OCI-LY1 (cell line): Measurements from ENCODE around the gene IL10.

ENCODE experiments used
- H2AFZ ChIP-seq: fragments of 200-600 bp; sonication (generic), shearing (Covaris generic); 2 replicates; pipeline ENCODE4 v1.6.0; 2014; ENCODE audit warnings: antibody characterized with exemption, mild to moderate bottlenecking, low read length
- H3F3A ChIP-seq: fragments of 200-600 bp; sonication (generic), shearing (Covaris generic); 2 replicates; pipeline ENCODE4 v1.6.0; 2014; ENCODE audit warnings: mild to moderate bottlenecking, antibody characterized with exemption, low read length, moderate library complexity; ENCODE audit not compliant: insufficient read depth
- H3K27ac ChIP-seq: fragments of 200-600 bp; sonication (generic); 2 replicates; pipeline ENCODE4 v1.5.1; 2014; ENCODE audit warnings: low read length, mixed run types, mild to moderate bottlenecking, low read depth; ENCODE audit not compliant: poor library complexity, severe bottlenecking
- H3K27me3 ChIP-seq: fragments of 200-600 bp; sonication (generic); 2 replicates; pipeline ENCODE4 v1.6.0; 2014; ENCODE audit warnings: antibody characterized with exemption, mild to moderate bottlenecking, low read length, moderate library complexity; ENCODE audit not compliant: insufficient read depth
- H3K36me3 ChIP-seq: fragments of 200-600 bp; sonication (generic); 2 replicates; pipeline ENCODE4 v1.6.1; 2014; ENCODE audit warnings: mild to moderate bottlenecking, antibody characterized with exemption, low read length, moderate library complexity, mixed read lengths; ENCODE audit not compliant: insufficient read depth
- H3K4me1 ChIP-seq: fragments of 200-600 bp; sonication (generic); 2 replicates; pipeline ENCODE4 v1.5.1; 2014; ENCODE audit warnings: mild to moderate bottlenecking, low read length, moderate library complexity; ENCODE audit not compliant: insufficient read depth, severe bottlenecking
- H3K4me2 ChIP-seq: fragments of 200-600 bp; sonication (generic), shearing (Covaris generic); 2 replicates; pipeline ENCODE4 v1.6.1; 2014; ENCODE audit warnings: low read length
- H3K4me3 ChIP-seq: fragments of 200-600 bp; sonication (generic); 2 replicates; pipeline ENCODE4 v1.5.1; 2014; ENCODE audit warnings: low read length, low read depth, mild to moderate bottlenecking, mixed read lengths; ENCODE audit not compliant: poor library complexity, severe bottlenecking
- H3K79me2 ChIP-seq: fragments of 200-600 bp; shearing (Covaris generic); 2 replicates; pipeline ENCODE4 v1.6.1; 2016; ENCODE audit warnings: mixed run types, low read length, mixed read lengths; ENCODE audit not compliant: insufficient read depth
- H3K9ac ChIP-seq: fragments of 200-600 bp; sonication (generic), shearing (Covaris generic); 2 replicates; pipeline ENCODE4 v1.6.1; 2014; ENCODE audit warnings: mild to moderate bottlenecking, low read length, mixed read lengths
- H3K9me2 ChIP-seq: fragments of 200-600 bp; sonication (generic), shearing (Covaris generic); 2 replicates; pipeline ENCODE4 v1.6.1; 2014; ENCODE audit warnings: low read depth, mild to moderate bottlenecking, low read length, mixed read lengths
- H3K9me3 ChIP-seq: fragments of 200-600 bp; shearing (Covaris generic); 2 replicates; pipeline ENCODE4 v1.6.1; 2014; ENCODE audit warnings: low read length, mixed read lengths
- H4K20me1 ChIP-seq: fragments of 200-600 bp; sonication (generic), shearing (Covaris generic); 2 replicates; pipeline ENCODE4 v1.6.0; 2016; ENCODE audit warnings: mild to moderate bottlenecking, low read length; ENCODE audit not compliant: insufficient read depth
- CTCF ChIP-seq: fragments of 200-600 bp; sonication (generic), shearing (Covaris generic); IDR thresholded peaks from 2 replicates; pipeline ENCODE4 v1.5.1; 2017; ENCODE audit warnings: mild to moderate bottlenecking, antibody characterized with exemption, low read length, moderate library complexity, mixed read lengths
- EZH2 ChIP-seq: fragments of 200-600 bp; sonication (generic), shearing (Covaris generic); IDR thresholded peaks from 2 replicates; pipeline ENCODE4 v1.8.0; 2017; ENCODE audit warnings: borderline replicate concordance, mixed run types, mild to moderate bottlenecking, antibody characterized with exemption, low read length, moderate library complexity, mixed read lengths

IL10 gene

DNA sequence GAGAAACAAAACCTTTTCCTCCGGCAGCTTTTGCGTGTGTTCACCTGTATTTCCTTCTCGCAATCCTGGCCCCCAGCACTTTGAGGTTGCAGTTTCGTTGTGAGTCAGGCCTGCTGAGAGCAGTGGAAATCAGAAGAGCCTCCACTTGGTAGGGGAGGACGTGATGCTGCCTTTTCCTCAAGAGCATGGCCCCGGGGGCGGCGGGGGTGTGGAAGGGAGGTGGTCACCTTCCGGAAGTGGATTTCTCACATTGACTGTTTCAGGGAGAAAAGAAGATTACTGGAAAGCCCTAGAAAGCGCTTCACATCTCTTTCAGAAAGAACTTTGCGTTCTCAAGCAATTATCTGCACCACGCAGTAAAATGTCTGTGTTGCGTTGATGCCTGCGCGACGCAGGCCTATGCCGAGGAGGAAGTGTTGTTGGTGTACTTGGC lies 12.2 kb upstream of the IL10 start:
- Histone ChIP-seq H3K4me2 (no peak overlapping the region), H4K20me1 (no peaks in the 10 kb centered on the region), H3K27me3 (no peaks in the 10 kb centered on the region), H3K9ac (no peak overlapping the region), H3K79me2 (no peaks in the 10 kb centered on the region), H3K27ac (no peak overlapping the region), H3K9me3 (no peaks in the 10 kb centered on the region), H3K36me3 (no peaks in the 10 kb centered on the region), H3K4me1 (peaks cover 25% of the 10 kb centered on the region), H2AFZ (no peak overlapping the region), H3K9me2 (no peaks in the 10 kb centered on the region), H3F3A (no peaks in the 10 kb centered on the region), H3K4me3 (no peak overlapping the region)
- no peak for TF ChIP-seq CTCF
- TF ChIP-seq EZH2, result no peak

DNA sequence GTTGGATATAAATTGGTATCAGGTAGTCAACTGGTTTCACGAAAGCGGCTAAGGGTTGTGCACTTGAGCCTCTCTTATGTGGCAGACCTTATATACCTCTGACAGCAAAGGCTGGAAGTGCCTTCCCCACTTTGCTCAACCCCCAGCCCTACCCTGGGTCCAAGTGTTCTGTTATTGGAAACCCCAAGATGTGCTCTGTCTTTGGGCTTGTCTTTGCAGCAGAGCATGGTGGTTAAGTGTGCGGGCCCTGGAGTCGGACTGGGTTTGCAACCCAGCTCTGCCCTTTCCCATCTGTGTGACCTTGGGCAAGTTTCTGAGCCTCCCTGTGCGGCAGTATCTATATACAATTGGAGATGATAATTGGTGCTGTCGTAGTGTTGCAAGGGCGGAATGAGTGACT lies 11.2 kb upstream of the IL10 start:
- H3K9ac ChIP-seq, result no peak overlapping the region
- no peak overlapping the region for H3K4me2 ChIP-seq
- H3K79me2 ChIP-seq, result no peaks in the 10 kb centered on the region
- H3K4me3 ChIP-seq, result no peak overlapping the region
- TF ChIP-seq CTCF (no peak), EZH2 (no peak)
- H3K9me3 ChIP-seq, result no peaks in the 10 kb centered on the region
- no peak overlapping the region for H3K27ac ChIP-seq
- H3K4me1 ChIP-seq, result peaks cover 28% of the 10 kb centered on the region
- H3K27me3 ChIP-seq, result no peaks in the 10 kb centered on the region
- H4K20me1 ChIP-seq, result no peaks in the 10 kb centered on the region
- H3K9me2 ChIP-seq, result no peaks in the 10 kb centered on the region
- no peaks in the 10 kb centered on the region for H3F3A ChIP-seq
- H3K36me3 ChIP-seq, result no peaks in the 10 kb centered on the region
- no peak overlapping the region for H2AFZ ChIP-seq

- TF ChIP-seq CTCF (no peak), EZH2 (no peak)
Measured at GRCh38 chr1:206782448-206782847, 10.2 kb upstream of the IL10 start.

More at GRCh38 chr1:206782448-206782847, 10.2 kb upstream of the IL10 start:
- no peaks in the 10 kb centered on the region for H3K9me3 ChIP-seq
- no peaks in the 10 kb centered on the region for H3K79me2 ChIP-seq
- H3K4me1 ChIP-seq, result peaks cover 36% of the 10 kb centered on the region
- H3K4me3 ChIP-seq, result no peak overlapping the region
- H3K9me2 ChIP-seq, result no peaks in the 10 kb centered on the region
- H3K36me3 ChIP-seq, result no peaks in the 10 kb centered on the region; the same call in 1 of the 2 replicates
- no peaks in the 10 kb centered on the region; the same call in 1 of the 2 replicates for H3K27me3 ChIP-seq
- H3K4me2 ChIP-seq, result peak overlapping the region; percentile 39
- no peaks in the 10 kb centered on the region for H3F3A ChIP-seq
- no peak overlapping the region for H3K9ac ChIP-seq
- H2AFZ ChIP-seq, result no peak overlapping the region
- peak overlapping the region; percentile 59 for H3K27ac ChIP-seq
- no peaks in the 10 kb centered on the region for H4K20me1 ChIP-seq
